K562 (cell line): ENCODE data around the gene UNC45A. TPM values are rescaled to one million over a fixed set of nuclear protein-coding genes. Genes with fewer than 3 reads are reported as not detected.

Source experiments
- ELK3 ChIP-seq: fragments of 450-650 bp; formaldehyde crosslinking; IDR thresholded peaks from 2 replicates; pipeline ENCODE4 v1.4.0; 2020; ENCODE audit warnings: mild to moderate bottlenecking
- ERF ChIP-seq: fragments of 450-650 bp; formaldehyde crosslinking; IDR thresholded peaks from 2 replicates; pipeline ENCODE4 v1.4.0; 2020; ENCODE audit warnings: mild to moderate bottlenecking, mixed read lengths
- JUN ChIP-seq, 2 experiments: sonication (generic) in 1 of 2; formaldehyde crosslinking in 1 of 2; IDR thresholded peaks; 2 replicates each; pipeline versions ENCODE4 v1.6.1 to v1.8.0; 2012 to 2022; ENCODE audit warnings: borderline replicate concordance in 2 of 2, mild to moderate bottlenecking in 2 of 2, improper control_type of control experiment in 1 of 2, low read depth in 1 of 2, low read length in 1 of 2, missing genetic modification reagents in 1 of 2
- MBD1 ChIP-seq: fragments of 250-450 bp; sonication (Bioruptor Pico); IDR thresholded peaks from 2 replicates; pipeline ENCODE4 v1.8.0; 2022; ENCODE audit warnings: inconsistent platforms
- MCM3 ChIP-seq: fragments of 450-650 bp; IDR thresholded peaks from 2 replicates; pipeline ENCODE4 v1.6.1; 2016
- MGA ChIP-seq: fragments of 450-650 bp; IDR thresholded peaks from 2 replicates; pipeline ENCODE4 v1.6.1; 2016; ENCODE audit warnings: mild to moderate bottlenecking, moderate library complexity
- MTF1 ChIP-seq: fragments of 250-450 bp; sonication (Bioruptor Pico); IDR thresholded peaks from 2 replicates; pipeline ENCODE4 v1.9.0; 2021; ENCODE audit warnings: moderate library complexity, mild to moderate bottlenecking, inconsistent platforms, borderline replicate concordance
- NCOA4 ChIP-seq: fragments of 450-650 bp; IDR thresholded peaks from 2 replicates; pipeline ENCODE4 v1.6.1; 2018; ENCODE audit warnings: mild to moderate bottlenecking; ENCODE audit not compliant: partially characterized antibody
- PCBP1 ChIP-seq: fragments of 200-400 bp; formaldehyde crosslinking; IDR thresholded peaks from 2 replicates; pipeline ENCODE4 v1.6.1; 2018; ENCODE audit warnings: mild to moderate bottlenecking, low read depth, low read length; ENCODE audit not compliant: poor library complexity, severe bottlenecking
- SOX6 ChIP-seq: fragments of 450-650 bp; IDR thresholded peaks from 2 replicates; pipeline ENCODE4 v1.6.1; 2014; ENCODE audit warnings: mild to moderate bottlenecking
- polyA plus RNA-seq, 8 experiments: library from polyadenylated mRNA; depleted of rRNA in 4 of 8; stranded (reverse) in 5 of 8; unstranded in 3 of 8; fragments of >200 nt; fragmentation: Nextera tagmentation in 2 of 8; fragmentation: Illumina TruSeq in 1 of 8; extraction: Ambion mirVana in 2 of 8; extraction: Trizol in 1 of 8; gene quantifications; 2 replicates each; pipeline versions ENCODE4 v1.2.1 to v1.2.3, GENCODE V29; 2011 to 2014; ENCODE audit warnings: inconsistent platforms in 1 of 8, missing spikeins in 1 of 8
- total RNA-seq, 7 experiments: library from RNA; depleted of rRNA in 6 of 7; stranded (reverse); fragments of >200 nt in 6 of 7; fragmentation: Illumina TruSeq in 2 of 7; extraction: Trizol in 2 of 7; gene quantifications; 2 replicates each; pipeline versions ENCODE4 v1.2.1 to v1.2.3, GENCODE V29; 2011 to 2021; ENCODE audit warnings: low replicate concordance in 1 of 7

UNC45A gene
- total and polyA plus RNA-seq, 9 of the 15 experiments (the other 6 are each of a cell fraction or from before 2014, with no cell fraction given) = 22.4 to 79.3 (median 43.7) TPM

- TF ChIP-seq MGA (no peak; the same call in 1 of the 2 replicates), MBD1 (CRISPR knock-in tag) (no peak), MCM3 (no peak), ELK3 (CRISPR knock-in tag) (no peak), PCBP1 (peak; percentile 57), SOX6 (peak; percentile 35; the same call in 1 of the 2 replicates), MTF1 (no peak), NCOA4 (no peak), ERF (CRISPR knock-in tag) (peak; percentile 62; the same call in 1 of the 2 replicates), JUN (IDR thresholded peaks at IDR 0.05; ENCODE audit: borderline replicate concordance, low read depth, low read length) (peak; percentile 99), JUN (CRISPR knock-in tag; IDR thresholded peaks at IDR 0.05; ENCODE audit: borderline replicate concordance) (peak; percentile 84; the same call in 1 of the 2 replicates)
Measured at GRCh38 chr15:90994417-90995311, 59.6 kb downstream of the UNC45A start, which contains the start of gene PRC1 (continued).
